ENCODE measurements around the gene SLC39A6. TPM values are rescaled to one million over a fixed set of nuclear protein-coding genes. Genes with fewer than 3 reads are reported as not detected.
"Not testable (repeated sequence)": the region's sequence is repeated elsewhere in the genome, so short reads cannot be mapped to it uniquely, and the experiment has no call there.

Gene SLC39A6
- total RNA-seq, 1 donor from 2014 or later, result 80.1 TPM

GRCh38 chr18:36175481-36175880, 46.3 kb upstream of the SLC39A6 start:
- Mint-ChIP-seq H3K36me3 (ENCODE audit: insufficient read depth) (peaks cover 8% of the 10 kb centered on the region), H3K27me3 (no peaks in the 10 kb centered on the region), H3K4me3 (ENCODE audit: low read depth) (no peak overlapping the region), H3K27ac (no peak overlapping the region), H3K4me1 (ENCODE audit: low read depth) (no peaks in the 10 kb centered on the region), H3K9me3 (ENCODE audit: low read depth) (no peaks in the 10 kb centered on the region)
- no peak for DNase-seq (ENCODE audit: low spot score, unreplicated experiment)
- no peak for TF ChIP-seq CTCF (IDR thresholded peaks at IDR 0.05; ENCODE audit: unreplicated experiment)

- Mint-ChIP-seq H3K9me3 (ENCODE audit: low read depth) (no peaks in the 10 kb centered on the region), H3K4me3 (ENCODE audit: low read depth) (no peak overlapping the region), H3K27ac (no peak overlapping the region), H3K36me3 (ENCODE audit: insufficient read depth) (peaks cover 21% of the 10 kb centered on the region), H3K4me1 (ENCODE audit: low read depth) (no peaks in the 10 kb centered on the region), H3K27me3 (no peaks in the 10 kb centered on the region)
- no peak for TF ChIP-seq CTCF (IDR thresholded peaks at IDR 0.05; ENCODE audit: unreplicated experiment)
- no peak for DNase-seq (ENCODE audit: low spot score, unreplicated experiment)
Measured at GRCh38 chr18:36169938-36170337, 40.8 kb upstream of the SLC39A6 start.

- H3K27ac Mint-ChIP-seq, result peak overlapping the region; percentile 31
- peaks cover 25% of the 10 kb centered on the region for H3K36me3 Mint-ChIP-seq (ENCODE audit: insufficient read depth)
- H3K4me1 Mint-ChIP-seq (ENCODE audit: low read depth); H3K4me3 Mint-ChIP-seq (ENCODE audit: low read depth); DNase-seq (ENCODE audit: low spot score, unreplicated experiment); H3K27me3 Mint-ChIP-seq; H3K9me3 Mint-ChIP-seq (ENCODE audit: low read depth): not testable (repeated sequence)
Measured at GRCh38 chr18:36168296-36168695, 39.2 kb upstream of the SLC39A6 start.

- Mint-ChIP-seq H3K36me3 (ENCODE audit: insufficient read depth) (peaks cover 25% of the 10 kb centered on the region), H3K27me3 (no peaks in the 10 kb centered on the region), H3K9me3 (ENCODE audit: low read depth) (no peaks in the 10 kb centered on the region), H3K4me3 (ENCODE audit: low read depth) (no peak overlapping the region), H3K27ac (no peak overlapping the region), H3K4me1 (ENCODE audit: low read depth) (no peaks in the 10 kb centered on the region)
- no peak for TF ChIP-seq CTCF (IDR thresholded peaks at IDR 0.05; ENCODE audit: unreplicated experiment)
- DNase-seq (ENCODE audit: low spot score, unreplicated experiment), result no peak
Measured at GRCh38 chr18:36167692-36168218, 38.6 kb upstream of the SLC39A6 start.

GRCh38 chr18:36162981-36163380, 33.8 kb upstream of the SLC39A6 start:
- no peaks in the 10 kb centered on the region for H3K9me3 Mint-ChIP-seq (ENCODE audit: low read depth)
- DNase-seq (ENCODE audit: low spot score, unreplicated experiment), result no peak
- no peak overlapping the region for H3K27ac Mint-ChIP-seq
- TF ChIP-seq CTCF (IDR thresholded peaks at IDR 0.05; ENCODE audit: unreplicated experiment), result no peak
- no peaks in the 10 kb centered on the region for H3K27me3 Mint-ChIP-seq
- H3K4me1 Mint-ChIP-seq (ENCODE audit: low read depth), result no peaks in the 10 kb centered on the region
- H3K36me3 Mint-ChIP-seq (ENCODE audit: insufficient read depth), result peaks cover 33% of the 10 kb centered on the region
- H3K4me3 Mint-ChIP-seq (ENCODE audit: low read depth), result no peak overlapping the region

- no peak overlapping the region for H3K4me3 Mint-ChIP-seq (ENCODE audit: low read depth)
- H3K27me3 Mint-ChIP-seq, result no peaks in the 10 kb centered on the region
- H3K36me3 Mint-ChIP-seq (ENCODE audit: insufficient read depth), result peaks cover 37% of the 10 kb centered on the region
- TF ChIP-seq CTCF (IDR thresholded peaks at IDR 0.05; ENCODE audit: unreplicated experiment), result no peak
- no peaks in the 10 kb centered on the region for H3K9me3 Mint-ChIP-seq (ENCODE audit: low read depth)
- H3K4me1 Mint-ChIP-seq (ENCODE audit: low read depth), result no peaks in the 10 kb centered on the region
- peak overlapping the region; percentile 13 for H3K27ac Mint-ChIP-seq
- no peak for DNase-seq (ENCODE audit: low spot score, unreplicated experiment)
Measured at GRCh38 chr18:36160959-36161371, 31.8 kb upstream of the SLC39A6 start.
